Measurements from ENCODE around the gene CDK8. TPM values are rescaled to one million over a fixed set of nuclear protein-coding genes. Genes with fewer than 3 reads are reported as not detected.
A peak's percentile ranks its signal among the peaks of the same experiment; 100 is the strongest.

The CDK8 gene
- polyA plus RNA-seq, 3 donors = 21.5 to 22.7 (median 21.6) TPM

DNA sequence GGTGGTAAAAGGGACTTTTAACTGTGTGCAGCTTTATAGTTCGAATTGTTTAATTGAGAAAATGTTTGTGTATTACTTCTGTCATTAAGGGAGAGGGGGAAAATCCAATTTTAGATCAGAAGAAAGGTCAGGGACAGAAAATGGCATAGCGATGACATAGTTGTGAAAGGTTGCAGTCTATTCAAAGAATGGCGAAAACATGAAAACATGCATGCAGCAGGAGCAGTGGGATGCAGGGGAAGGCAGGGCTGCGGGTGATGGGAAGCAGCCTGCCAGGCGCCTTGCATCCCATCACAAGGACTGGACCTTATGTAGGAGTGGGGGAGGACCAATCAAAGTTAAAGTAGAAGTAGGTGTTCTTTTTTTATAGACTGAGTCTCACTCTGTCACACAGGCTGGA is 125.9 kb downstream of the CDK8 start:
- no peak for DNase-seq

DNA sequence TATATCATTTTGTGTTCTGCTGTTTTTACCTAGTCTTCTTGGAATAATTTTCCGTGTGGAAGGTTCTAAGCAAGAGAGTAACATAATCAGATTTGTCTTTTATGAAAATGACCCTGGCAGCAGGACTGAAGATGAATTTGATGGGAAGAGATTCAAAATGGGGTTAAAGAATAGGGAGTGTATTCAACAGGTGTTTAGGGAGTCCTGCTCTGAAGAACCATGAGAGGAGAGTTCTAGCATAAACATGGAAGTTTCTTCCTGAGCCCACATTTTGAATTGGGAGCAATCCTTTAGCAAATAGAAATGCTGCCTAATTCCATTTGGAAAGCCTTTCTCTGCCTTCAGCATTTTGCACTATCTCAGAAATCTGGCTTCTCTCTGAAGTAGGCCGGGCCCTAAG is 127.0 kb downstream of the CDK8 start:
- DNase-seq = no peak

DNA sequence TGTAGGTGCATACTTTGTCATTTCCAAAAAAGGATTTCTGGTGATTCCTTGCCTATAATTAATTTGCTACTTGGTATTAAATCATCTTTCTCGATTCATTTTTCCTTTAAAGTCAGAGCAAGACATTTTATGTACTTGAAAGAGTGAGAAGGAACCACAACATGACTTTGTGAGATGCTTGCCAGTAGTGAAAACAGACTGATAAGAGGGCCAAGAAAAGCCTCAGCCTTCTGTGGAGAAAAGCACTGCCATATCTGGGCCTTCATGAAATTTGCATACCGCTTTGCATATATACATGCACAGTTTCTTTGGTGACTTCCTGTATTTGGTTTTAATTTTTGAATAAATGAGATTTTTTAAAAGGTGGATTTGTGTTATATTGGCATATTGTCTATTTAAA is 128.4 kb downstream of the CDK8 start:
- no peak for DNase-seq

DNA sequence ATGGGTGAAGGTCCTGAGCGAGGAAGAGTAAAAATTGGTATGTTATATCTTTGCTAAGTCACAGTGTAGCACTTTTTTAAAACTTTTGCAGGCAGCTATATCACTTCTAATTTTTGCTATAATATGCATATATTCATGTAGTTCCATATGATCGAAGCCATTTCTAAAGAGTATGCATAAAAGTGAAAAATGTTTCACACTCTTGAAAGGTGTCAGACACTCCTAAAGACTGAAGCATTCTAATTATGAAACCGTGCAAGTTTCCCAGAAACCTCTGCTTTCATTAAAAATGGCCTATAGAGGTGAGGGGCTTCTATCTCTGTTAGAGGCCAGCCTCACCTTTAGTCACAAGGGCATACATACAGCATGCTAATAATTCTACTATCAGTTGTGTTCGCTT is 128.9 kb downstream of the CDK8 start:
- DNase-seq = no peak

DNA sequence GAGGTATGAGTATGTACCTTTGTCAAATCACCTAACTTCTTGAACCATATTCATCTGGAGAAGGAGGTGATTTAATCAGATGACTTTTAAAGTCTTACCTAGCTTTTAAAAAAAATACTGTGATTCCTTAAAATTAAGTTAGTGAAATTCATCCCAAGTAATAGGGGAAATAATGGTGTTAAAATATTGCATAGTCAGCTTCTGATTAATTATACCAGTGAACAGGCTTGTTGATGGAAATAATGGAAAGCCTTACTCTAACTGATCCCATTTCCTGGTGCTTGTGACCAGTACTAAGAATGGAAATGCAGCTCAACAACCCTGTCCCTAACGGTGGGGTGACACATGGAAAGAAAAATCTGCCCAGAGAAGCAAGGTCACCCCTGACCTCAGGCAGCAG is 130.7 kb downstream of the CDK8 start:
- no peak for DNase-seq

DNA sequence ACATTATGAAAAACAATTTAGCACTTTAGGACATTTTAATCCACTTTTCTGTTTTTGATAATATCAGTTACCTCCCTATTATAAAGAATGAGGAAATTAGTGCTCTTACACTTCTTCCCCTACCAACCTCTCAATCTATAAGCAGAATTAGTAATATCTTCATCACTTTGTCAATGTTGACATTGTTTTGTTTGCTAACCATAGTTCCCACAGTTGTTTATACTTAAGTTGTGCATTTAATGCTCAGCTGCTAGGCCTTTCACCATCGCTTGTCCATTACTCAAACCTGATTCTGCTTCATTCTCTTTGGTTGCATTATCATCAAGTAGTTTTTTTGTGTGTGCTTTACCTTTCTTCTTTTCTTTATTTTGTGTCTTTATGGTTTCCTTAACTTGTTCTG is 132.1 kb downstream of the CDK8 start:
- no peak for DNase-seq

DNA sequence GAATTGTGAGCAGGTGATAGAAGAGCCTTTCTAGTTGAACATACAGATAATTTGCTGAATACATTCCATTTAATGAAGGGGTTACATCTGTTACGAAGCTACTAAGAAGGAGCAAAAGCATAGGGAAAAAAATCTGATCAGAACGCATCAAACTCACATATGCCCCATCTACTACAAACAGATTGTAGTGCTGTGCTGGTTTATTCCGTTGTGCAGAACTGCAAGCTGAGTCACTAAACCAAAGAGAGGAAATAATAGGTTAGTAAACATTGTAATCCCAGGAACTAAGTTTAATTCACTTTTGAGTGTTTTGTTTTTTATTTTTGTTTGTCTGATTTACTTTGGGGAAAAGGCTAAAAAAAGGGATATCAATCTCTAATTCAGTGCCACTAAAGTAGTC is 136.3 kb downstream of the CDK8 start:
- no peak for DNase-seq

DNA sequence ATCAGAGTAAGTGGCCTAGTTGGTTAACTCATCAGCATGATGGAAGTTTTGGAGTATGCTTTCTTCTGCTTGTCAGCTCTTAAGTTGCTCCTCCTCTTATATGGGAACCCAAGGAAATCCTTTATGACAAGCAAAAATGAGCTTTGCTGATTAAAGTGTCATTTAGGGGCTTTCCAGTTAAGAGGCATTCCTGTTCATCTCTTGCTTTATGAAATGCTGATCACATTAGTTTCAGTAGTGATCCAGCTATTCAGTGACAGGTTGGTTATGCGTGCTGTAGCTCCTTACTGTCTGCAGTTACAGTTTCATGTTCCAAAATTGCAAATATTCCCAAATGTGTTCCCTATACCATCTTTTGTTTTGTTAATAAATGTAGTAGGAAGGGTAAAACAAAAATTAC is 146.6 kb downstream of the CDK8 start:
- no peak for DNase-seq

DNA sequence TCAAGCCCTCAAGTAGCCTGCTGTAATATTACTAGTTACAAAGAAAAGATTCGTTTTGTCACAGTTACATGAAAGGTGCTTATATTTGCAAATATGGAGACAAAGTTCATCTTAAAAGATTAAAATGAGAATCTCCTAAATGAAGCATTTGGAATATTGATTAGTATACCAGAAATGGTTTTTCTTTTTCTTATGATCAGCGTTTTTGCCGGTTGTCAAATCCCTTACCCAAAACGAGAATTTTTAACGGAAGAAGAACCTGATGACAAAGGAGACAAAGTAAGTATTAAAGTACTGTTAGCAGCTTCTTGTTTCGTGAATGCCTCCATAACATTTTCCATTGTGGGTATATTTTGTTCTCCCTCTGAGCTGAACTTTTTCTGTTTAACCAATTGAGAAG is 147.1 kb downstream of the CDK8 start:
- DNase-seq = no peak

DNA sequence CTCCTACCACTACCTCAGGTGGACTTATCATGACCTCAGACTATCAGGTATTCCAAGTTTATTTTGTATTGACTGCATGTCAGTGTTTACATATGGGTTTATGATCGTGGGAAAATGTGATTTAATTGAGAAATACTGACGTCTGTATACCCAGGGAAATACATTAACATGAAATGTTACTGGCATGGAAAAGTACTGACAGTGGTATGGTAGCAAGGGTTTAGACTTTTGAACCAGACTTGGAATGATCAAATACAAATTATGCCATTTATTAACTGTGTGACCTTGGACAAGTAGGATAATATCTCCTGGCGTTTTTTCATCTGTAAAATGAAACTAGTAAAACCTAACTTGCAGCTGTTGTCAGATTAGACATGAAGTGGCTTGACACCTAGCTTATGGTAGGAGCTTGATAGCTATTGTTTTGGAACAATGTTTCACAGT is 147.7 kb downstream of the CDK8 start:
- DNase-seq = no peak

DNA sequence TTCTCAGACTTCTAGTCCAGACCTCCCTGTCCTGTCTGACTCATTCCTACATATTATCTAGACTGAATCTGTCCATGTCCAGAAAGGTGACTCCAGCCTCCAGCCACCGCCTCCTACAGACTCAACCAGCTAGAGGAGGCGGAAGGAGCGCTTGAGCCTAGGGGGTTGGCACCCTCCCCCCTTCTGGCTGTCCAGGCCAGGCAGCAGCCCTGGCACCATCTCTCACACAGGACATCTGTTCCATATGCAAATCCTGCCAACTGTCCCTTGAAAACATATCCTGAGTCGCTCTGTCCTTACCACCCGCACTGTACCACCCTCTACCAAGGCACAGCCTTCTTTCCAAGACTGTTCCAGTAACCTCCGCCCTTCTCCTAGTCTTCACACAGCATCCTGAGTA is 152.9 kb downstream of the CDK8 start:
- DNase-seq = no peak

DNA sequence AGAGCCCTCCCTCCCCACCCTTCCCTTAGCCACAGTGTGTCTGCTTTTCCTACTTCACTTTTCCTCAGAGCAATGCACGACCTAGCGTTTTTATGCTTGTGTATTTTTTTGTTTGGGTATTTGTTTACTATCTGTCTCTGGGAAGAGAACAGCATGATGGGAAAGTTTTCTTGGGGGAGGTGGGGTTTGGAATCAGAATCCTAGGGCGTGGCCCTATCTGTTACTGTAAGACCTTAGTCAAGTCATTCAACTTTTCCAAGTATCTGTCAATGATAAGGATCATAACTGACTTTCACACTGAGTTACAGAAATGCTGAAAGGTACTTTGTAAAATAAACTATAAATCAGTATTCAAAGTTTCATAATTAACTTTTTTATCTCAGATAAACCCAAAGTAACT is 157.3 kb downstream of the CDK8 start:
- no peak for DNase-seq

DNA sequence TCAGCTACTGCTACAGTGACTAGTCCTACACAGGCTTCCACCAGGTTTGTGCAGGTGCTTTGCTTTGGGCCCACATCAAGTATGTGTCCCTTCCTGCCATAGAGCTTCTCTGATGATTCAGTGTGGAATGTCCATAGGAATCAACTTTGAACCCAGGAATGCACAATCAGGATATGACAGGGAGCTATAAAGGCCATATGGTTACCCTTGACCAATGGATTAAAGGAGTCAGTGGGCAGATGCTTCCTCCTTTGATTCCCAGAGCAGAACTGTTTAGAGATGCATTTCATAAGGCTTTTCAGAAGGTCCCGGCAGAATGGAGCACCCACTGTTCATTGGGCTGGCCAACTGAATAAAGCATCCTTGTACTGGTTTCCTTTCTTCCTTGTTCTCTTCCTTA is 158.3 kb downstream of the CDK8 start:
- no peak for DNase-seq

DNA sequence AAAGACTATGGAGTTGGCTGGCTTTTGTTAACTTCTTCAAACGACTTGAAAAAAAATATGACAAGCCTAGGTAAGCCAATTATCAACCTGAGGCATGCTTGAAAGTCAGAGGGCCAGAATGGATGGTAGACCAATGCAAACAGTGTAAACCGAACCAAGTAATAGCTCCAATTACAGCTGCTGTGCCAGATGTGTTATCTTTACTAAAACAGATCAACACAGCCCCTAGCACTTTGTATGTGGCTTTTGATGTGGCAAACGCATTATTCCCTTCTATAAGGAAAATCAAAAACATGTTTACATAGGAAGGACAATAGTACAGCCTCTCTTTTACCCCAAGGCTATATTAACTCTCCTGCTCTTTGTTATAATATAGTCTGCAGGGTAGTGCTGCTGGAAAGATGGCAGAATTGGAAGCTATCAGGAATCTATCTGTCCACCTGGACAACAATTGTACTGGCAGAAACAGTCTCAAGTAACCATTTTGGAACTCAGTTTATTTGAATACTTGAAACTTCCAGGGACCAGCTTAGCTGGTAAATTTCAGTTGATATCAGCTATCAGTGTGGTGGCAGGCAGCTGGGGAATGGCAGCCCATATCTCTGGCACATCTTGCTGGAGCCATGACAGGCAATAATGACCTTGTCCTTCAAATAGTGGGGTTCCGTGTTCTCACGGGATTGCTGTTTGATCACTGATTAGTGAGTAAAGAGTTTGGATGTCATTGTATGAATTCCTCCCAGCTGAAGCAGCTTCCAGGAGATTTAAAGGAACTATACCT is 159.2 kb downstream of the CDK8 start:
- DNase-seq = no peak

DNA sequence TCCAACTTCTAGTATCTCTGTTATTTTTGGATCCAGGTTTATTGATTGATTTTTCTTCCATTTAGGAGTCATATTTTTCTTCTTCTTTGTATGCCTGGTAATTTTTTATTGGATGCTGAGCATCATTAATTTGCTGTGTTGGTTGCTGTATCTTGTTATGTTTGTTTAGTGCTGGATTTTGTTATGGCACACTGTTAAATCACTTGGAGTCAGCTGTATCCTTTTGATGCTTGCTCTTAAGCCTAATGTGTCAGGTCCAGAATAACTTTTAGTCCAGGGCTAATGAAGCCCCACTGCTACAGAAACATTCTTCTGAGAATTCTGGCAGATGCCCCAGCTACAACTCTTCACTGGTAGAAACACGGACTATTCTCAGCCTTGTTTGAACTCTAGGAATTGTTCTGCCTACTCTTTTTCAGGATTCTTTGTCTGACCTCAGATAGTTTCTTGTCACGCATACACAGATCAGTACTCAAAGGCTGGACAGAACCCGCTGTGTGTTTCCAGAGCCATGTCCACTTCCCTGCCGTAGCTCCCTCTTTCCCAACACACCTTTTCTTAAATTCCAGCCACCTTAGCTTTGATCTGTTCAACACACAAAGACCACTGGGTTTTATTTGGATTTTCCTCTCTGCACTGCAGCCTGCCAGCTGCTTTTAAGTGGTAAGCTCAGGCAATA is 166.5 kb downstream of the CDK8 start:
- no peak for DNase-seq

DNA sequence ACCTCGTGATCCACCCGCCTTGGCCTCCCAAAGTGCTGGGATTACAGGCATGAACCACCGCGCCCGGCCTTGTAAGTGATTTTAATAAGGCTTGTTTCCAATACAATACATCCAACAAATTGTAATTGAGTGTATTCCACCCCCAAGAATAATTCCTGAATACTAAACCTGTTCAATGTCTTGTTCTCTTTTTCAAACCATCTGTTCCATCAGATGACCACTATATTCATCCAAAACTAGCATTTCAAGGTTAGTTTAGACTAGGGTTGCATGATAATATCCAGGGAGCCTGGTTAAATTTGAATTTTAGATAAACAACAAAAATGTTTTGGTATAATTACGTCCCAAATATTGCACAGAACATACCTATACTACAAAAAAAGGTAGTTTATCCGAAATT is 168.1 kb downstream of the CDK8 start:
- no peak for DNase-seq

DNA sequence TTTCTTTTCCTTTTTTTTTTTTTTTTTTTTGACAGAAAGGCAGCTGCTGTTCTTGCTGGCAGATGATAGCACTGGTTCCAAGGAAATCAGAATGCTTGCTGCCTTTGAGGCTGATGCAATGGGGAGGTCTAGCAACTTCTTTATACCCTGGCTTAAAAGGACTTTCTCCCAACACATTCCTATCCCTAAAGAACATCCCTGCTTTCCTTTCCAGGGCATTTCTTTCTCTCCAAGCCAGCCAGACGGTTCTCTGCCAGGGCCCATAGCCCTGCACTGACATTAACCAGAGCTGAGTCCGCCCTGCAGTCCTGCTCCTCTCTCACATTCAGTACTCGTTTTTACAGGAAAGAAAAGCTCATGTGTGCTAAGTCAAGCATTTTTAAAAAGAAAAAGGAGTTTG is 169.7 kb downstream of the CDK8 start:
- DNase-seq = no peak

DNA sequence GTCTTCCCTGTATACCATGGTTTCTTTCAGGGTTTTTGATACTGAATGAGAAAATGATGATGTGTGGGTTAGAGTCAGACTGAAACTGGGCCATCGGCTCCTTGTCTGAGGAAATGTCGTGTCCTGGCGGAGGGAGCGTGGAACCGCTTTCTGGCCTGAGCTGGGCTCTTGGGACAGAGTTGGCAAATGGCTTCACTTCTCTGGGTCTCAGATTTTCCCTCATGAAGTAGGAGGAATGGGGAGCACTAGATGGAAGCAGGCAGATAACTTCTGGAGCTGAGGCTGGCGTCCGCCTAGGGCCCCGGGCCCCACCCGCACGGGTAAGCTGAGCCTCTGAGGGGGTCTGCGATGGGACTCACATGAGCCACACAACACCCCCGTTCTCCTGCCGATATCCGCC is 170.3 kb downstream of the CDK8 start:
- DNase-seq = no peak

DNA sequence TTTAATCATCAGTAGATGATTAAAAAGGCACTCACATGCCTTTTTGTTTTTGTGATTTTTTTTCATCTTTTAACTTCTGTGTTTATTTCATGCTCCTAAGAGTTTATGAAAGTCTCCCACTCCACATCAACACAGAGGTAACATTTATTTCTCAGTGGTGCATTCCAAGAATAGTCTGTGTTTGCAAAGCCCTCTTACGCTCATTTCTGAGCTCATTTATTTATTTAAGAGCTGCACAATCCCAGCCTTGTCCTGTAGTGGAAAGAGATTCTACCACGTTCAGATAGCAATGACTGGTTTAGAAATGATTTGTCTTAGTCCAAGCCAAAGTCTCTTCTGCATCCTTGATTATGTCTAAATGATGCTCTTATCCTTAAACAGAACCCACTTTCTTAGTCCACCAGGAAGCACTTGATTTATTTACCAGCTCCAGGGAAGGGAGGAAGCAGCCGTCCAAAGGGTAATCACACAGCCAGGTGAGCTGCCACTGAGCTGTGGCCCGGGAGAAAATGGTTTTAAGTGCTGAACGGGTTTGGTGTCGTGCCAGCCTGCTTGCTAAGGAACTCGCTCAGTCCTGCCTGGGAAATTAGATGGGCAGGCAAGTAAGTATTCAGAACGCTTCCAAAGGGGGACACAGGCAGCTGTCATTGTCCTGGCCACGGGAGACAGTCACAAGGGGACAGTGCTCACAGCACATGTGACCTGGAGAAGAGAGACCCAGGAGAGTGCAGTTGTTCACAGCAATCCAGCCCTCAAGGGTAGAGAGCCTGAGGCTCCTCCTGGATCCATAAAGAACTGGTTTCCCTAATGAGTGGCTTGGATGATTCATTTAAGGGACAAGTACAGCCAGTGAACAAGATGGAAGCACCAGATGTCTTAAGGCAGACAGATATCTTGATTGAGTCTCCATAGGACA is 171.8 kb downstream of the CDK8 start:
- DNase-seq = peak; percentile 14

DNA sequence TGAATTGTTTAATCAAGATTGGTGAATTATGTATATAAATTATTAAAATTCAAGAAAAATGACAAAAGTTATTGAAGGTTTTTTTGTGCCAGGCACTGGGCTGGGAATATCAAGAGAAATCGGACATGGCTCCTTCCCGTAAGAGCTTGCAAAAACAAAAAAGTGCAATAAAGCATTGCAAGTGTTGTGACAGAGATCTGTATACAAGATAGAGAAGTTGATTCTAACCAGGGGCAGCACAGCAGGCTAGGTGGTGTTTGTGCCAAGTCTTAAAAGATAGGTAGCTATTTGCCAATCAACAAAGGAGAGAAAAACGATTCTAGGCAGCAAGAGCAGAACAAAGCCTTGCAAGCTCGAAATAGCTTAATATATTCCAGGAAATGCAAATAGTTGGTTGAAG is 179.8 kb downstream of the CDK8 start:
- no peak for DNase-seq

DNA sequence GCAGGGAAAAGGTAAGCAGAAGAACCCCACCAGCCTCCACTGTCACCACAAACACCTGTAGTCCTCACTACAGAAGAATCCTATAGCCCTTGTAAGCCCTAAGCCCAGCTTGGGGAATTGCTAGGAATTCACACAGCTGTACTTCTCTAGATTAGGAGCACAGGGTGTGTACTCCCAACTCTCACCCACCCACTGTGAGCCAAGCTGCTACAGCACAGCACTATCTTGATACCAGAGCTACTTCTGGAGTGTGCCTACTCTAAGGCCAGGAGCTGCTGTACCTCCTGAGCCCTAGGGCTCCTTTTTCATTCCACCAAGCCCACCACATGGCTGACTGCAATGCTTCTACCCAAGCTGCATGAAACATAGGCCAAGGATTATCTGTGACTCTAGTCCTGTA is 181.2 kb downstream of the CDK8 start:
- DNase-seq = no peak

DNA sequence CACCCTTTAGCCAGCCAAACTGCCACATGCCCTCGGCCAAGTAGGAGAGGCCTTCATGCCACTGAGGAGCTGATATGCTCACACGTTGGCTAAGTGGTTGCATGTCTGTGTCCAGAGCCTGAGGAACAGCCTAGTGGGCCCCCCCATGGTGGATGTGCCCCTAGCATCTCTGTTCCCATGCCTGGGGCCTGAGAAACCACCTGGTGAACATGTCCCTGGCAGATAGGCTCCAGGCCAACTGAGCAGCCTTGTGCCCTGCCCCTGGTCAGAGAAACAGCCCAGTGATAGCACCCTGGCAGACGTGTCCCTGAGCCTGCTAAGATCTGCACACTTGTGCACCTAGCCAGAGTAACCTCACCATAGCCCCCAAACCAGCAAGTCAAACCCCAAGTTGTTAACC is 181.7 kb downstream of the CDK8 start:
- no peak for DNase-seq

DNA sequence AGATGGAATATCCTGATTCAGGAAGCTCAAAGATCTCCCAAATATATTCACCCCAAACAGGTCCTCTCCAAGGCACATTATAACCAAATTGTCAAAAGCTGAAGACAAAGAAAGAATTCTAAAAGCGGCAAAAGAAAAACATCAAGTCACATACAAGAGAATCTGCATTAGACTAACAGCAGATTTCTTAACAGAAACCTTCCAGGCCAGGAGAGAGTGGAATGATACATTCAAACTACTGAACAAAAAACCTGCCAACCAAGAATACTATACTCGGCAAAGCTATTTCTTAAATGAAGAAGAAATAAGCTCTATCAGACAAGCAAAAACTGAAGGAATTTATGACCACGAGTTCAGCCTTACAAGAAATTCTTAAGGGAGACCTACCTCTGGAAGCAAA is 183.0 kb downstream of the CDK8 start:
- no peak for DNase-seq

Data from renal pelvis (tissue), 4 donors.